ENCODE data around the gene NKX2-1. TPM values are rescaled to one million over a fixed set of nuclear protein-coding genes. Genes with fewer than 3 reads are reported as not detected.
"Not testable (repeated sequence)": the region's sequence is repeated elsewhere in the genome, so short reads cannot be mapped to it uniquely, and the experiment has no call there.

The NKX2-1 gene
- total RNA-seq, 1 donor from 2014 or later: not detected

DNA sequence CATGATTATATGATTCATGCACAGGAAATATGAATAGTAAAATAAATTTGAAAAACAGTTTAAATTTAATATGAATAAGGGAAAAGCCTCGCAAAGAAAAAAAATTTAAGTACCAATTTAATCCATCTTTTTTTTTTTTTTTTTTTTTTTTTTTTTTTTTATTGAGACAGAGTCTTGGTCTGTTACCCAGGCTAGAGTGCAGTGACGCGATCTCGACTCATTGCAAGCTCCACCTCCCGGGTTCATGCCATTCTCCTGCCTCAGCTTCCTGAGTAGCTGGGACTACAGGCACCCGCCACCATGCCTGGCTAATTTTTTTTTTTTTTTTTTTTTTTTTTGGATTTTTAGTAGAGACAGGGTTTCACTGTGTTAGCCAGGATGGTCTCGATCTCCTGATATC lies 44.0 kb downstream of the NKX2-1 start:
- not testable (repeated sequence) for ATAC-seq (ENCODE audit: poor library complexity); DNase-seq

DNA sequence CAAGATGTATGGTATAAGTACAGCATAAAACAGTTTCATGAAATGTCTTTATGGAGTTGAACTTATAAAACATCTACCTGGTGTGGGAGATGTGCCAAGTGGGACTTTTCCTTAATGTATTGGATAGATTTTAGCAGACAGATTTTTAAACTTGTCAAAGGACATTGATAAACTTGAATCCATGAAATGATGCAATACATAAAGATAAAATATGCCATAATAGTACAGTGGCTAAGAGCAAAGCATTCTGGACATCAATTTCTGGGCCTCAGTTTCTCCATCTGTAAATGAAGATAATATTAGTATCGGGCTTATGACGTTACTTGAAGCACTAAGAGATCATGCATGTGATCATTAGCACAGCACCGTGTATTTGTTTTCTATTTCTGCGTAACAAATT lies 45.4 kb downstream of the NKX2-1 start:
- ATAC-seq (ENCODE audit: poor library complexity) (no peak), DNase-seq (no peak)
- intact Hi-C loops (cut with DNase I): no loop called here

More for the DNA sequence above, 44.0 kb downstream of the NKX2-1 start:
- intact Hi-C loops (cut with DNase I): not testable (repeated sequence)

DNA sequence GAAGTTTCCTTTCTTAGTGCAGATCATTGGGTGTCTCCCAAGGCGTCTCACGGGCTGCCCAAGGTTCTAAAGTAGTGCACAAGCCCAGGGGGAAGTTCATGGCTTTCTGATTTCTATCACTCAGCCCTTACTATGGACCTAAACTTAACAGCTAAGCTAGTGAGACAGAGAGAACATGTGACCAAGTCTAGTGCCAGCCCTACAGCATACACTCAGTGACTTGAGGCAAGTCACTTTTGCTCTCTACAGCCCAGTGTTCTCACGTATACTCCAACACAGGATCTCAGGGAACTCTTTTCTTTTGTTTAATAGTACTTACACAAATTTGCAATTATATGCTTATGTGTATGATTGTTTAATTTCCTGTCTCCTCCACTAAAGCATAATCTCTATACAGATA lies 48.6 kb downstream of the NKX2-1 start:
- intact Hi-C loops (cut with DNase I): no loop called here
- ATAC-seq (ENCODE audit: poor library complexity): no peak
- no peak for DNase-seq

DNA sequence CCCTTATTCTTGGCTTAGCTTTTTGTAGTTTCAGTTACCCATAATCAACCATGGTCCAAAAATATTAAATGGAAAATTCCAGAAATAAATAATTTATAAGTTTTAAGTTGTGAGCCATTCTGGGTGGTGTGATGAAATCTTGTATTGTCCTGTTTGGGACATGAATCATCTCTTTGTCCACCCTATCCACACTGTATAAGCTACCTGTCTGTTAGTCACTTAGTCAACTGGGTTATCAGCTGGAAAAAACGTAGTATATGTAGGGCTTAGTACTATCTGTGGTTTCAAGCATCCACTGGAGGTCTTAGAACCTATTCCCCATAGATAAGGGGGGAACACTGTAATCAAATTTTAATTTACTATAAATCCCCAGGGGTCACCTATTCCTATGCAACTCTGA lies 52.7 kb downstream of the NKX2-1 start:
- DNase-seq (no peak), ATAC-seq (ENCODE audit: poor library complexity) (no peak)
- intact Hi-C loops (cut with DNase I): no loop called here

Other genes with a start within 250 kb of the NKX2-1 start
- 8.0 TPM for gene MBIP, start 199.6 kb downstream of the NKX2-1 start, total RNA-seq
- gene NKX2-8, start 62.4 kb upstream of the NKX2-1 start, total RNA-seq: not detected
- gene PAX9, start 141.6 kb upstream of the NKX2-1 start, total RNA-seq: not detected